HUES6 (cell line): ENCODE data around the gene CILP.
"Not testable (repeated sequence)": the region's sequence is repeated elsewhere in the genome, so short reads cannot be mapped to it uniquely, and the experiment has no call there.

Experiments used
- H3K27ac ChIP-seq: 2 replicates; pipeline ENCODE4 v1.7.0; 2013; ENCODE audit warnings: low read depth, mild to moderate bottlenecking, low read length, inconsistent platforms
- H3K27me3 ChIP-seq: 2 replicates; pipeline ENCODE4 v1.6.1; 2013; ENCODE audit warnings: low read length; ENCODE audit not compliant: control insufficient read depth, insufficient read depth
- H3K36me3 ChIP-seq: 2 replicates; pipeline ENCODE4 v1.6.1; 2013; ENCODE audit warnings: low read length; ENCODE audit not compliant: control insufficient read depth, insufficient read depth
- H3K4me1 ChIP-seq: 2 replicates; pipeline ENCODE4 v1.6.1; 2013; ENCODE audit warnings: low read length; ENCODE audit not compliant: control insufficient read depth, insufficient read depth
- H3K4me3 ChIP-seq: 2 replicates; pipeline ENCODE4 v1.5.1; 2013; ENCODE audit warnings: low read depth, low read length
- H3K9ac ChIP-seq: one replicate; pipeline ENCODE4 v1.6.1; 2013; ENCODE audit warnings: mild to moderate bottlenecking, low read length
- H3K9me3 ChIP-seq: 2 replicates; pipeline ENCODE4 v1.6.1; 2013; ENCODE audit warnings: low read depth, low read length; ENCODE audit not compliant: control insufficient read depth, insufficient read depth

The CILP gene

DNA sequence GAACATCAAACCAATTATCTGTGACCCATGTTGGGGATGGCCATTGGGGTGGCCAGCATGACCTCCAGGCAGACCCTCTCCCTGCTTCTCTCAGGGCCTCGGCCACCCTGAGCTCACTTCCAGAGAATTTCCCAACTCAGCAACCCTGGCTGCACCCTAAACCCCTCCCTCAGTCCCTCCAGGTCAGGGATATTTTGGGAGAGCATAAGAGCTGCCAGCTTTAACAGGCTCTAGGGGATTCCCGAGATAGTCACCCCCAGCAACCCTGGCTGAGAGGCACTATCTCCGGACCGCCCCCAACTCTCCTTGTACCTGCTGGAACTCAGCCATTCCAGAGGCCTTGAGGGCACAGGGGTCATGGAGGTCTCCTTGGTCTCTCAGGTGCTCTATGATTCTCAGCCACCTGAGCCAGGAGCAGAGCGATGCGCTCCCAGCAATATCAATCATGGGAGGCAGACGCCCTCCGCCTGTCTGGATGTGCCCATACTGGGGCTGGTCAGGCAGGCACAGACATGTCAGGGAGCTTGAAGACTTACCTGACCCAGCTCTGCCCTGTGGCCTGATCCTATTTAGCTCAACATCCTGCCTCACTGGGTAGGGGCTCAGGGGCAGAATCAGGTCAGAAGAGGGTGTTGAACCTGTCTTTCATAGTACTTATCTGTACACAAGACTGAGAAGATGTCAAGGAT lies 34.9 kb upstream of the CILP start:
- no peak overlapping the region for H3K27ac ChIP-seq
- H3K4me3 ChIP-seq: no peak overlapping the region
- no peak overlapping the region for H3K9ac ChIP-seq
- H3K36me3 ChIP-seq: no peaks in the 10 kb centered on the region
- no peaks in the 10 kb centered on the region for H3K27me3 ChIP-seq
- H3K4me1 ChIP-seq: peaks cover 13% of the 10 kb centered on the region; the same call in 1 of the 2 replicates
- H3K9me3 ChIP-seq: 0 out of 2 replicates have a peak, but pooled peaks cover 2% of the 10 kb centered on the region

DNA sequence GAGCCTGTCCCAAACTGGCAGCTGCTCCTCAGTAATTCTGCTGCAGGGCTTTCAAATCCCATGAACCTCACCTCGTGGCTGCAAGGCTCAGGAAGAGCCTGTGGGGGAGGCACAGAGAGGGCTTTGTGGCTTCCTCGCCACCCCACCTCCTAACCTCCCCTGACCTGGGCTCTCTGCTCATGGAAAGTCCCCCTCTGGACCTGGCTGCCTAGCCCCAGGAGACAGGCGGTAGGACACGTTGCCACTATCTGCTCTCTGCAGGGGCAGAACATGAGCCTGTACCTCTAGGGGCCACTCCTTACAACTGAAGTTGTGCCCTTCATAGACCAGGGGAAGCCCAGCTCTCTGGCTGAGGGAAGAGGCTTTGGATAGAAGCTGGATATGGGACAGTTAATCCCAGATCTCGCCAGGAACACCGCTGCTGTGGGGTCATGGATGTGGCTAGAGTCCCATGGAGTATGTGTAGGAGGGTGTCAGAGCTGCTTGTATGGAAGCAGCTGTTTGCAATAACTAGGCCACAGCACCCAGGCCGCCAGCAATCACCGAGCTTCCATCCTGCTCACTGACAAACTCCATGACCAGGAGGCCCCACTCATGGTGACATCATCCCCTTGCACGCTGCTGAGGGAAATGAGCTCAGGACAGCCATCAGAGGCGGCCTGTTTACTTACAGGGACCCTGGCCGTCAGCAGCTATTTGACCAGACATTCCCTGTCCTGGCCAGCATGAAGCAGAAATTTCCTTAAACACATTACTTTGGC lies 34.0 kb upstream of the CILP start:
- no peak overlapping the region for H3K4me3 ChIP-seq
- H3K4me1 ChIP-seq: peaks cover 13% of the 10 kb centered on the region; the same call in 1 of the 2 replicates
- H3K36me3 ChIP-seq: no peaks in the 10 kb centered on the region
- H3K9ac ChIP-seq: no peak overlapping the region
- 0 out of 2 replicates have a peak, but pooled peaks cover 2% of the 10 kb centered on the region for H3K9me3 ChIP-seq
- no peak overlapping the region for H3K27ac ChIP-seq
- H3K27me3 ChIP-seq: no peaks in the 10 kb centered on the region

DNA sequence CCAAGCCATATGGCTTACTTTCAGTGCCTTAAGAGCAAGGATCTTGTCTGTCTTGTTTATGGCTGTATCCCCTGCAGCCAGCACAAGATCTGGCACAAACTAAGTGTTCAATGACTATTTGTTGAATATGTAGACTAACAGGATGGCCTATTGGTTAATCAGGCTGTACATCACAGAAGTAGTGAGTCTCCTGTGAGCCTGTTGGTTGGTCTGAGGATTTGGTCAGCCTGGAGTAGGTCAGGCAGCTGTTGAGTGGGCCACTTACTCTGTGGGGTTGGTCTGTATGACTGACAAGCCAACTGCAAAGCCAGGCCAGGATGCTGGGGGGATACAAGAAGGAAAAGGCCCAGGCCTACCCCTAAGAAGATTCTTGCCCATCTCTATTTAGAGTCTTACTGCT lies 33.4 kb upstream of the CILP start:
- Histone ChIP-seq H3K4me3 (no peak overlapping the region), H3K9me3 (0 out of 2 replicates have a peak, but pooled peaks cover 2% of the 10 kb centered on the region), H3K9ac (no peak overlapping the region), H3K36me3 (no peaks in the 10 kb centered on the region), H3K27ac (no peak overlapping the region), H3K4me1 (peaks cover 13% of the 10 kb centered on the region; the same call in 1 of the 2 replicates), H3K27me3 (no peaks in the 10 kb centered on the region)

DNA sequence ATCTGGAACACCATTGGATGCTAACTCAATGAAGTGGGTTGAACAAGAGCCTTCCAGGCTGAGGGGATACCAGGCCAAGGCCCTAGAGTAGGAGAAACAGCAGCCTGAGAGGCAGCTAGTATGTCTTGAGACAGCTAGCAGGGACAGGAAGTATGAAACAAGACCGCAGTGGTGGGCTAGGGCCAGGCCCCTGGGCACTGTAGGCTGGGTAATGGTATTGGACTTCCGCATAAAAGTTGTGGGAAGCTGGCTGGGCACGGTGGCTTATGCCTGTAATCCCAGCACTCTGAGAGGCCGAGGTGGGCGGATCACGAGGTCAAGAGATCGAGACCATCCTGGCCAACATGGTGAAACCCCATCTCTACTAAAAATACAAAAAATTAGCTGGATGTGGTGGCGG lies 25.2 kb upstream of the CILP start:
- not testable (repeated sequence) for H3K27me3 ChIP-seq, H3K27ac ChIP-seq, H3K4me3 ChIP-seq, H3K9me3 ChIP-seq, H3K4me1 ChIP-seq, H3K9ac ChIP-seq, H3K36me3 ChIP-seq

DNA sequence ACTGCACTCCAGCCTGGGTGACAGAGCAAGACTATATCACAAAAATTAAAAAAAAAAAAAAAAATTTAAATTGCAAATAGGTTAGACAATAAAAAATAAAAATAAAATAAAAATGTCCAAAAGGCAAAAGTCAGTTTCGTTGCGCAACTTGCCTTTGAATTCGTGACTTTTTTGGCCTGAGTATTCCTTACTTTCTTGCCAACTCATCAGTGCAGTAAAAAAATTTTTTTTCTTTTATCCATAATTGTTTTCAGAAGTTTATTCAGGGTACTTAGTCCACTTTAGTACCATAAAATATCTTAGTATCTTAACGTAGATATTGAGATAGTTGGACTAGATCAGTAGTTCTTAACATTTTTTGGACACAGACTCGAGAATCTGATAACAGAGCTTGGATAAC lies 22.4 kb upstream of the CILP start:
- Histone ChIP-seq H3K9ac (no peak overlapping the region), H3K27ac (no peak overlapping the region), H3K4me3 (no peak overlapping the region), H3K27me3 (no peaks in the 10 kb centered on the region), H3K4me1 (no peaks in the 10 kb centered on the region), H3K9me3 (no peaks in the 10 kb centered on the region), H3K36me3 (no peaks in the 10 kb centered on the region)

DNA sequence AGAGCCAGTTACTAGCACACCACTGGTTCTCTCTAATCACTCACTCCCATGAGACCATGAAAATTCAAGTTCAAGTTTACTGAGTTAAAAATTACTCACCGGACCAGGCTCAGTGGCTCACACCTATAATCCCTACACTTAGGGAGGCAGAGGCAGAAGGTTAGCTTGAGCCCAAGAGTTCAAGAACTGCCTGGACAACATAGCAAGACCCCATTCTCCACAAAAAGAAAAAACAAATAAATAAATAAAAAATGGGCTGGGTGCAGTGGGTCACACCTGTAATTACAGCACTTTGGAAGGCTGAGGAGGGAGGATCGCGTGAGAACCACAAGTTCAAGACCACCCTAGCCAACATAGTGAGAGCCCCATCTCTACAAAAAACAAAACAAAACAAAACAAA lies 21.2 kb upstream of the CILP start:
- H3K9ac ChIP-seq: no peak overlapping the region
- no peaks in the 10 kb centered on the region for H3K36me3 ChIP-seq
- no peaks in the 10 kb centered on the region for H3K27me3 ChIP-seq
- no peaks in the 10 kb centered on the region for H3K9me3 ChIP-seq
- H3K27ac ChIP-seq: no peak overlapping the region
- H3K4me3 ChIP-seq: no peak overlapping the region
- H3K4me1 ChIP-seq: peaks cover 11% of the 10 kb centered on the region; the same call in 1 of the 2 replicates

DNA sequence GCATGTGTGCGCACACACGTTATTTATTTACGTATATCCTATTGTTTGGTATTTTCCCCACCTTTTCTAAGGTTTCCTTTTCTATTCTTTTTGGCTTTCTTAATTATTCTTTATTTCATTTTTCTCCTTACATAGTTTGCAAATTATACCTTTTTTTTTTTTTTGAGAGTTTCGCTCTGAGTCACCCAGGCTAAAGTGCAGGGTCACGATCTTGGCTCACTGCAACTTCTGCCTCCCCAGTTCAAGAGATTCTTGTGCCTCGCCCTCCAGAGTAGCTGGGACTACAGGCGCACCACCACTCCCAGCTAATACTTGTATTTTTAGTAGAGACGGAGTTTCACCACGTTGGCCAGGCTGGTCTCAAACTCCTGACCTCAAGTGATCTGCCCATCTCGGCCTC lies 20.0 kb upstream of the CILP start:
- H3K4me3 ChIP-seq: no peak overlapping the region
- H3K9ac ChIP-seq: no peak overlapping the region
- peaks cover 14% of the 10 kb centered on the region for H3K4me1 ChIP-seq

DNA sequence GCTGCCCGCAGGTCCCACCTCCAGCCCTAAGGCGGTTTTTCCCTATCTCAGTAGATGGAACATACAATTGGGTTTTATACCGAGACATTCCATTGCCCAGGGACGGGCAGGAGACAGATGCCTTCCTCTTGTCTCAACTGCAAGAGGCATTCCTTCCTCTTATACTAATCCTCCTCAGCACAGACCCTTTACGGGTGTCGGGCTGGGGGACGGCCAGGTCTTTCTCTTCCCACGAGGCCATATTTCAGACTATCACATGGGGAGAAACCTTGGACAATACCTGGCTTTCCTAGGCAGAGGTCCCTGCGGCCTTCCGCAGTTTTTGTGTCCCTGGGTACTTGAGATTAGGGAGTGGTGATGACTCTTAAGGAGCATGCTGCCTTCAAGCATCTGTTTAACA lies 15.6 kb upstream of the CILP start:
- not testable (repeated sequence) for H3K27me3 ChIP-seq, H3K27ac ChIP-seq, H3K4me3 ChIP-seq, H3K9ac ChIP-seq, H3K36me3 ChIP-seq, H3K9me3 ChIP-seq
- peaks cover 22% of the 10 kb centered on the region for H3K4me1 ChIP-seq

More for the DNA sequence above, 20.0 kb upstream of the CILP start:
- Histone ChIP-seq H3K27ac (no peak overlapping the region), H3K36me3 (no peaks in the 10 kb centered on the region), H3K27me3 (no peaks in the 10 kb centered on the region), H3K9me3 (no peaks in the 10 kb centered on the region)

DNA sequence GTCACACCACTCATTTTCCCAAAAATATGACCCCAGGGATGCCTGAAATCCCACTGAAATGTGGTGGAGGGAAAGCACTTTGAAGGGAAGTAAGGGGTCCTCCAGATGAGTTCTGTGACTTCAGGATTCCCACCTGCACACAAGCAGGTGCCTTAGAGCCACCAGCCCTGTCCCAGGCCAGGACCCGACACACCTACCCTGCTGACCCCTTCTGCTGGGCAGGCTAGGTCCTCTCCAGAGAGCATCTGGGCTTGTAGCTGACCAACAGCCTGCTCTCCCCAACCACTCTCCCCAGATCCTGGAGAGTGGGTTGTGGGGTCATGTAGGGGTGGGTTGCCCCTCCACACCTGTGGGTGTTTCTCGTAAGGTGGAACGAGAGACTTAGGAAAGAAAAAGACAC lies 14.9 kb upstream of the CILP start:
- no peaks in the 10 kb centered on the region for H3K27me3 ChIP-seq
- H3K36me3 ChIP-seq: no peaks in the 10 kb centered on the region
- H3K9me3 ChIP-seq: no peaks in the 10 kb centered on the region
- peak overlapping the region; percentile 39; the same call in 1 of the 2 replicates for H3K27ac ChIP-seq
- H3K4me3 ChIP-seq: no peak overlapping the region
- H3K4me1 ChIP-seq: peaks cover 22% of the 10 kb centered on the region
- H3K9ac ChIP-seq: peak overlapping the region; percentile 41

DNA sequence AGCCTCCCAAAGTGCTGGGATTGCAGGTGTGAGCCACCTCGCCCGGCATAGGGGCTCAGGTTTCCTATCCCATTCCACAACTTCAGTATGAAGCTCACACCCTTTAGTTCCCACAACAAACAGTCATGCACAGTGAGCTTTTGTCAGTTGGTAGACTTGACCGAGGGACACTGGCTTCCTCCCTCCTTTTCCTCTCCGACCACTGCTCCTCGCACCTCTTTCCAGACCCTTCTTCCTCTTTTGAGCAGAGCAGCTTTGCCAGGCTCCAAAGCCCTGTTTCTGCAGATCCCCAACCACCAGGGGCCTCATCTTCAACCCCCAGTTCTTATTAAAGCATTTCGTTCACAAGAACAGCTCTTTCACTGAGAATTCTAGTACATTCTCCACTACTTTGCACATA lies 12.7 kb upstream of the CILP start:
- H3K27ac ChIP-seq: no peak overlapping the region
- no peaks in the 10 kb centered on the region for H3K27me3 ChIP-seq

DNA sequence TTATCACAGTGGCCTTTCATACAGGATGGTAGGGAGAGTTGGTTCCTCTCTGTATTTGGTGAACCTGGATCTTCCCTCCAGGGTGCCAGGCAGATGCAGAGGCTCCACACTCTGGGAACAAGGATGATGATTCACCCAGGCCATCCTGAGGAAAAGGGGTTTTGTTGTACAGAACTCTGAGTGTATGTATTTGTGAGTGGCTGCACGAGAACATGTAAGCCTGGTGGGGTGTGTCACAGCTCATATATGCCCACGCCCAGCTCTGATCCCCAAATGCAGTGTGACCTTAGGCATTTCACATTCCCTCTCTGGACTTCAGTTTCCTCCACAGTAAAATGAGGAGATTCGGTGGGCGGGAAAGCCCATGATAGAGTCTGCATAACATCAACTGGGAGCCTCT lies 11.6 kb upstream of the CILP start:
- Histone ChIP-seq H3K27ac (no peak overlapping the region), H3K9me3 (no peaks in the 10 kb centered on the region), H3K36me3 (no peaks in the 10 kb centered on the region), H3K9ac (no peak overlapping the region), H3K4me1 (peaks cover 15% of the 10 kb centered on the region), H3K4me3 (no peak overlapping the region), H3K27me3 (no peaks in the 10 kb centered on the region)

More for the DNA sequence above, 12.7 kb upstream of the CILP start:
- Histone ChIP-seq H3K9ac (no peak overlapping the region), H3K36me3 (no peaks in the 10 kb centered on the region), H3K4me3 (no peak overlapping the region), H3K4me1 (peaks cover 22% of the 10 kb centered on the region), H3K9me3 (no peaks in the 10 kb centered on the region)
